Astrocyte (in vitro differentiated cells and primary cell): ENCODE results near the gene INCA1. TPM values are rescaled to one million over a fixed set of nuclear protein-coding genes. Genes with fewer than 3 reads are reported as not detected.

Source experiments
- DNase-seq: peaks from one replicate; pipeline ENCODE4 v3.0.0-alpha.2; 2010; ENCODE audit warnings: low read depth
- FAIRE-seq: peaks from 2 replicates; lab custom pipeline; 2011; peaks lifted over from hg19 to GRCh38; lab: Jason Lieb, UNC
- H2AFZ ChIP-seq: 2 replicates; pipeline ENCODE4 v1.6.0; 2012; ENCODE audit warnings: low read depth, low read length, inconsistent platforms
- H3K27ac ChIP-seq: 2 replicates; pipeline ENCODE4 v1.5.1; 2011; ENCODE audit warnings: low read depth, low read length, inconsistent platforms
- H3K27me3 ChIP-seq: 2 replicates; pipeline ENCODE4 v1.6.0; 2011; ENCODE audit warnings: low read length, inconsistent platforms; ENCODE audit not compliant: insufficient read depth
- H3K36me3 ChIP-seq: 2 replicates; pipeline ENCODE4 v1.5.1; 2011; ENCODE audit warnings: low read length, inconsistent platforms; ENCODE audit not compliant: insufficient read depth
- H3K4me1 ChIP-seq: 2 replicates; pipeline ENCODE4 v1.5.1; 2011; ENCODE audit warnings: low read length, inconsistent platforms; ENCODE audit not compliant: insufficient read depth
- H3K4me2 ChIP-seq: 2 replicates; pipeline ENCODE4 v1.6.0; 2012; ENCODE audit warnings: low read length, inconsistent platforms
- H3K4me3 ChIP-seq: 2 replicates; pipeline ENCODE4 v1.5.1; 2011; ENCODE audit warnings: low read depth, mild to moderate bottlenecking, low read length, inconsistent platforms; ENCODE audit not compliant: insufficient read depth
- H3K79me2 ChIP-seq: 2 replicates; pipeline ENCODE4 v1.6.0; 2012; ENCODE audit warnings: mild to moderate bottlenecking, low read length, inconsistent platforms; ENCODE audit not compliant: insufficient read depth
- H3K9ac ChIP-seq: 2 replicates; pipeline ENCODE4 v1.6.0; 2012; ENCODE audit warnings: mild to moderate bottlenecking, low read length, inconsistent platforms
- H3K9me3 ChIP-seq: 2 replicates; pipeline ENCODE4 v1.5.1; 2012; ENCODE audit warnings: low read depth, mild to moderate bottlenecking, low read length, inconsistent platforms; ENCODE audit not compliant: insufficient read depth
- H4K20me1 ChIP-seq: 2 replicates; pipeline ENCODE4 v1.6.0; 2012; ENCODE audit warnings: low read length, inconsistent platforms; ENCODE audit not compliant: insufficient read depth
- H3K27ac Mint-ChIP-seq: one replicate; pipeline ENCODE4 v1.8.0; 2021; ENCODE audit warnings: mild to moderate bottlenecking, mixed read lengths; ENCODE audit not compliant: unreplicated experiment
- H3K27me3 Mint-ChIP-seq: one replicate; pipeline ENCODE4 v1.8.0; 2021; ENCODE audit warnings: low read depth, mixed read lengths; ENCODE audit not compliant: unreplicated experiment
- H3K36me3 Mint-ChIP-seq: one replicate; pipeline ENCODE4 v1.8.0; 2021; ENCODE audit warnings: low read depth, mixed read lengths; ENCODE audit not compliant: unreplicated experiment
- H3K4me1 Mint-ChIP-seq: one replicate; pipeline ENCODE4 v1.8.0; 2021; ENCODE audit warnings: low read depth, mixed read lengths; ENCODE audit not compliant: unreplicated experiment
- H3K4me3 Mint-ChIP-seq: one replicate; pipeline ENCODE4 v1.8.0; 2021; ENCODE audit warnings: mild to moderate bottlenecking, moderate library complexity, mixed read lengths; ENCODE audit not compliant: unreplicated experiment
- H3K9me3 Mint-ChIP-seq: one replicate; pipeline ENCODE4 v1.8.0; 2021; ENCODE audit warnings: mild to moderate bottlenecking, mixed read lengths; ENCODE audit not compliant: unreplicated experiment
- EZH2 ChIP-seq: IDR thresholded peaks from 2 replicates; pipeline ENCODE4 v1.6.1; 2012; ENCODE audit warnings: mild to moderate bottlenecking, low read length, inconsistent platforms; ENCODE audit not compliant: insufficient read depth
- total RNA-seq: library from RNA; stranded (reverse); gene quantifications from 2 replicates; pipeline ENCODE4 v1.2.1, GENCODE V29; 2021
- TF ChIP-seq, protein P1 (sequence below): IDR thresholded peaks from 2 replicates; pipeline ENCODE4 v1.5.1; 2011; ENCODE audit warnings: low read depth, mild to moderate bottlenecking, inconsistent platforms, low read length, moderate library complexity; ENCODE audit not compliant: insufficient read depth

The INCA1 gene
- total RNA-seq, 1 donor from 2014 or later, result 1.7 TPM

DNA sequence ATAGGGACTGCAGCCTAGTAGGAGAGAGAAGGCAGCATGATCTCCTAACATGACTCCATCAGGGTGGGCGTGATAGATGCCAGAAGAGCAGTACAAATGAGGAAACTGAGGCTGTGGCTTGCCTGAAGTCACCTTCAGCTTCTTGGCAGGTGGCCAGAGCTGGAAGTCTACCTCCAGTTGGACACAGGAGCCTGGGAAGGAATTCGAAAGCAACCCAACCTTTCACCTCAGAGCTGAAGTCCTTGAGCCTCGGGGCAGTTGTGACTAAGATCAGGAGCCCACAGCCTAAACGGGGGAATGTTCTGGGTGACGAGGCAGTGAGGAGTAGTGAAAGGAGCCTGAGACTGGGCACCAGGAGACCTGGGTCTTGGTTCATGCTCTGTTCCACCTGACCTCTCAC is 47.3 kb upstream of the INCA1 start:
- Histone ChIP-seq H3K4me1 (no peaks in the 10 kb centered on the region), H3K4me3 (no peak overlapping the region), H3K9ac (no peak overlapping the region), H2AFZ (no peak overlapping the region), H3K27ac (no peak overlapping the region), H3K27me3 (no peaks in the 10 kb centered on the region), H4K20me1 (no peaks in the 10 kb centered on the region), H3K36me3 (no peaks in the 10 kb centered on the region), H3K9me3 (no peaks in the 10 kb centered on the region), H3K79me2 (no peaks in the 10 kb centered on the region), H3K4me2 (no peak overlapping the region)
- peaks cover 2% of the 10 kb centered on the region for H3K4me1 Mint-ChIP-seq
- H3K27ac Mint-ChIP-seq, result no peak overlapping the region
- TF ChIP-seq, protein P1, sequence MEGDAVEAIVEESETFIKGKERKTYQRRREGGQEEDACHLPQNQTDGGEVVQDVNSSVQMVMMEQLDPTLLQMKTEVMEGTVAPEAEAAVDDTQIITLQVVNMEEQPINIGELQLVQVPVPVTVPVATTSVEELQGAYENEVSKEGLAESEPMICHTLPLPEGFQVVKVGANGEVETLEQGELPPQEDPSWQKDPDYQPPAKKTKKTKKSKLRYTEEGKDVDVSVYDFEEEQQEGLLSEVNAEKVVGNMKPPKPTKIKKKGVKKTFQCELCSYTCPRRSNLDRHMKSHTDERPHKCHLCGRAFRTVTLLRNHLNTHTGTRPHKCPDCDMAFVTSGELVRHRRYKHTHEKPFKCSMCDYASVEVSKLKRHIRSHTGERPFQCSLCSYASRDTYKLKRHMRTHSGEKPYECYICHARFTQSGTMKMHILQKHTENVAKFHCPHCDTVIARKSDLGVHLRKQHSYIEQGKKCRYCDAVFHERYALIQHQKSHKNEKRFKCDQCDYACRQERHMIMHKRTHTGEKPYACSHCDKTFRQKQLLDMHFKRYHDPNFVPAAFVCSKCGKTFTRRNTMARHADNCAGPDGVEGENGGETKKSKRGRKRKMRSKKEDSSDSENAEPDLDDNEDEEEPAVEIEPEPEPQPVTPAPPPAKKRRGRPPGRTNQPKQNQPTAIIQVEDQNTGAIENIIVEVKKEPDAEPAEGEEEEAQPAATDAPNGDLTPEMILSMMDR, result no peak
- TF ChIP-seq EZH2, result no peak
- FAIRE-seq (no peak), DNase-seq (no peak)
- no peak overlapping the region for H3K4me3 Mint-ChIP-seq
- no peaks in the 10 kb centered on the region for H3K9me3 Mint-ChIP-seq
- H3K36me3 Mint-ChIP-seq, result no peaks in the 10 kb centered on the region
- H3K27me3 Mint-ChIP-seq, result peaks cover 3% of the 10 kb centered on the region

DNA sequence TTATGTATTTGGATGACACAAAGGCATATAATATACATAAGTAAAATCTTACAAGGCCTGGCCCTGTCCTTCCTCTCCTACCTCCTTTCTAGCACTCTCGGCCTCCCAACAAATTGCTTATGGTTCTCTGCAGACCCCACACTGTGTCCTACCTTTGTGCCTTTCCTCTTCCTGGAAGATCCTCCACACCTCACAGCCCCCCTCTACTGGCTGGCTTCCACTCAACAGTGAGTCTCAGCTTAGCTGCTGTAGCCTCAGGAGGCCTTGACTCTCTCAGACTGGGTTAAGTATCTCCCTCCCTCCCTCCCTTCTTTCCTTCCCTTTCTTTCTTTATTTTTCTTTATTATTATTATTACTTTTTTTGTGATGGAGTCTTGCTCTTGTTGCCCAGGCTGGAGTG is 46.2 kb upstream of the INCA1 start:
- no peak for FAIRE-seq

More for the DNA sequence above, 46.2 kb upstream of the INCA1 start:
- Mint-ChIP-seq H3K4me1 (no peaks in the 10 kb centered on the region), H3K9me3 (no peaks in the 10 kb centered on the region), H3K4me3 (no peak overlapping the region), H3K27ac (no peak overlapping the region), H3K27me3 (peaks cover 5% of the 10 kb centered on the region), H3K36me3 (no peaks in the 10 kb centered on the region)
- Histone ChIP-seq H3K9ac (no peak overlapping the region), H3K9me3 (no peaks in the 10 kb centered on the region), H3K4me2 (no peak overlapping the region), H3K4me3 (no peak overlapping the region), H2AFZ (no peak overlapping the region), H3K36me3 (no peaks in the 10 kb centered on the region), H3K4me1 (no peaks in the 10 kb centered on the region), H4K20me1 (no peaks in the 10 kb centered on the region), H3K79me2 (no peaks in the 10 kb centered on the region), H3K27ac (no peak overlapping the region), H3K27me3 (no peaks in the 10 kb centered on the region)
- DNase-seq, result no peak
- TF ChIP-seq, protein P1, result no peak
- TF ChIP-seq EZH2, result no peak
